Hepatocyte (in vitro differentiated cells): ENCODE results near the gene RHOA. TPM values are rescaled to one million over a fixed set of nuclear protein-coding genes. Genes with fewer than 3 reads are reported as not detected.
A peak's percentile ranks its signal among the peaks of the same experiment; 100 is the strongest.
"Not testable (repeated sequence)": the region's sequence is repeated elsewhere in the genome, so short reads cannot be mapped to it uniquely, and the experiment has no call there.

Source experiments
- DNase-seq: peaks from one replicate; pipeline ENCODE4 v3.0.0-alpha.2; 2016; ENCODE audit warnings: low spot score
- H2AFZ ChIP-seq: fragments of 200-600 bp; sonication (generic); 2 replicates; pipeline ENCODE4 v1.6.0; 2016; ENCODE audit warnings: antibody characterized with exemption, mild to moderate bottlenecking
- H3K27ac ChIP-seq: fragments of 200-600 bp; sonication (generic); 2 replicates; pipeline ENCODE4 v1.5.1; 2016; ENCODE audit warnings: mild to moderate bottlenecking
- H3K27me3 ChIP-seq: fragments of 200-600 bp; sonication (generic); 2 replicates; pipeline ENCODE4 v1.6.1; 2016
- H3K36me3 ChIP-seq: fragments of 200-600 bp; sonication (generic); replicated peaks from 2 replicates; pipeline ENCODE4 v1.5.1; 2016; ENCODE audit warnings: low read depth; ENCODE audit not compliant: insufficient read depth
- H3K4me1 ChIP-seq: fragments of 200-600 bp; sonication (generic); 2 replicates; pipeline ENCODE4 v1.5.1; 2016; ENCODE audit warnings: mild to moderate bottlenecking, moderate library complexity; ENCODE audit not compliant: insufficient read depth
- H3K4me2 ChIP-seq: fragments of 200-600 bp; sonication (generic); 2 replicates; pipeline ENCODE4 v1.6.0; 2016
- H3K4me3 ChIP-seq: fragments of 200-600 bp; sonication (generic); 2 replicates; pipeline ENCODE4 v1.5.1; 2016; ENCODE audit warnings: mild to moderate bottlenecking
- H3K79me2 ChIP-seq: fragments of 200-600 bp; sonication (generic); 2 replicates; pipeline ENCODE4 v1.6.0; 2017; ENCODE audit warnings: mild to moderate bottlenecking
- H3K9me2 ChIP-seq: fragments of 200-600 bp; sonication (generic); replicated peaks from 2 replicates; pipeline ENCODE4 v1.6.0; 2017; ENCODE audit warnings: mild to moderate bottlenecking; ENCODE audit not compliant: insufficient read depth
- H3K9me3 ChIP-seq: fragments of 200-600 bp; sonication (generic); 2 replicates; pipeline ENCODE4 v1.5.1; 2016; ENCODE audit warnings: low read depth, mild to moderate bottlenecking
- H4K20me1 ChIP-seq: fragments of 200-600 bp; sonication (generic); 2 replicates; pipeline ENCODE4 v1.6.0; 2016; ENCODE audit warnings: mild to moderate bottlenecking; ENCODE audit not compliant: insufficient read depth, poor library complexity, severe bottlenecking
- EZH2 ChIP-seq: fragments of 200-600 bp; sonication (generic); IDR thresholded peaks from 2 replicates; pipeline ENCODE4 v1.6.1; 2016; ENCODE audit warnings: antibody characterized with exemption, mild to moderate bottlenecking, borderline replicate concordance
- EZH2phosphoT487 ChIP-seq: fragments of 200-600 bp; sonication (generic); IDR thresholded peaks from one replicate; pipeline ENCODE4 v1.6.1; 2018; ENCODE audit warnings: antibody characterized with exemption, mild to moderate bottlenecking, low read depth, moderate library complexity; ENCODE audit not compliant: unreplicated experiment, severe bottlenecking
- WGBS: methylation state at CpG from one replicate; pipeline ENCODE4 v1.1.6; 2016; ENCODE audit warnings: low lambda C conversion rate; ENCODE audit errors: missing lambda C conversion rate; 5-methylcytosine and 5-hydroxymethylcytosine counted together
- polyA plus RNA-seq: library from polyadenylated mRNA; unstranded; fragments of >200 nt; fragmentation: Nextera tagmentation; extraction: Ambion mirVana; gene quantifications from 2 replicates; pipeline ENCODE4 v1.2.1, GENCODE V29; 2016
- total RNA-seq: library from RNA; depleted of rRNA; stranded (reverse); fragments of >200 nt; gene quantifications from 2 replicates; pipeline ENCODE4 v1.2.3, GENCODE V29; 2014
- TF ChIP-seq, protein P1 (sequence below): fragments of 200-600 bp; sonication (generic); IDR thresholded peaks from 2 replicates; pipeline ENCODE4 v1.5.1; 2016; ENCODE audit warnings: antibody characterized with exemption, mild to moderate bottlenecking; ENCODE audit not compliant: poor library complexity

The RHOA gene
- total and polyA plus RNA-seq, 2 experiments from 2014 or later, result 392 to 434 TPM

DNA sequence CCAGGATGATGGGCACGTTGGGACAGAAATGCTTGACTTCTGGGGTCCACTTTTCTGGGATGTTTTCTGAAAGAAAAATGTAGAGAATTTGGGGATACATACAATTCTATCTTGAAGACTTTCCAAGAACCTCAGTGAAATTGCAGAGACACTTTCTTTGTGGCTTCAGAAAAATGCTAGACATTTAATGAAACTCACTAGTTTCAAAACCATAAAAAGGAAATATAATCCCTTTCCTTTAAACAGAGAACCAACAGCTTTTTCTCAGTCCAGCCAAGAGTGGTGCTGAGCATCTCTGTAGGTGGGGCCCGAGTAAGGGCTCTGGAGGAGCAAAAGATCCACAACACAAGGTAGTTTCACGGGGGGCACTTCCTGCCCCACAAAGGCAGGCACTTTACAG, 49.2 kb downstream of the RHOA start:
- Histone ChIP-seq H3K27ac (peak overlapping the region; percentile 13), H3K4me3 (no peak overlapping the region), H3K9me3 (no peaks in the 10 kb centered on the region), H3K4me1 (peaks cover 10% of the 10 kb centered on the region), H3K36me3 (peaks cover 4% of the 10 kb centered on the region), H2AFZ (no peak overlapping the region), H3K4me2 (no peak overlapping the region), H3K9me2 (no peaks in the 10 kb centered on the region), H4K20me1 (peaks cover 3% of the 10 kb centered on the region), H3K79me2 (peaks cover 57% of the 10 kb centered on the region), H3K27me3 (no peaks in the 10 kb centered on the region)
- TF ChIP-seq EZH2phosphoT487 (no peak), EZH2 (no peak)
- whole genome bisulfite sequencing, result 86% methylated on average over 3 of the region's 3 CpGs
- no peak for DNase-seq

DNA sequence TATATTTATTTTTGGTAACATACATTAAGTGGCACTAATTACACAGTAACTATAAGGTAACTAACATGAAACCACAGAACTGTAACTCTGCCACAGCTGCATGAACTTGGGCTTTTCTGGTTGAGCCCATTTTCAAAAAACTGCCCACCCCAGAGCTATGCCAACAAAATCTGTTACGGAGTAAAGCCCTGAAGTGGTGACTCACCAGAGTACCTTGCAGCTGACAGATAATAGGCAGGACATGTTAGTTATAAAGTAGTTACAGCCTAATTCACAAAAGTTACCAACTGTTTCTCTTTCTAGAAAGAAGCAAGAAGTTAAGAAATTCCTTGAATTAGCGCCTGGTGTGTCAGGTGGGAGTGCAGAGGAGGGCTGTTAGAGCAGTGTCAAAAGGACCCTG, 52.2 kb downstream of the RHOA start:
- Histone ChIP-seq H3K4me1 (peaks cover 25% of the 10 kb centered on the region), H3K9me3 (no peaks in the 10 kb centered on the region), H3K4me2 (no peak overlapping the region), H3K9me2 (no peaks in the 10 kb centered on the region), H4K20me1 (peaks cover 3% of the 10 kb centered on the region), H2AFZ (no peak overlapping the region), H3K36me3 (peaks cover 4% of the 10 kb centered on the region), H3K79me2 (peaks cover 52% of the 10 kb centered on the region), H3K4me3 (no peak overlapping the region), H3K27ac (peak overlapping the region; percentile 87), H3K27me3 (no peaks in the 10 kb centered on the region)
- no peak for DNase-seq
- WGBS, result 70% methylated on average over 2 of the region's 2 CpGs
- no peak for TF ChIP-seq EZH2

DNA sequence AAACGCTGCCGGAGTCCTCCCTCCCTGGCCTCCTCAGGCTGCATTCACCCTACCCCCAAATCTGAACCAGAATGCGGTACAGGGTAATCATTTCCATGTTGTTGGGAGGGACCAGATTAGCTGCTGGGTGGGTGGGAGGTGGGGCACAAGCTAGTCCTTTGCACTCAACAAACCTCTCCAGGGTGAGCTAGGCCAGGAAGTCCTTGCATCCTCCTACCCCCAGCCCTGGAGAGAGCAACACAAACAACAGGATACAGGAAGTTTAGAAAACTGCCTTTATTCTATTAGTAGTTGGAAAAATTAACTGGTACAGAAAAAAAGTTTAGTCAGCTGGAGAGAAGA, 52.9 kb downstream of the RHOA start:
- H3K36me3 ChIP-seq, result peaks cover 4% of the 10 kb centered on the region
- H3K79me2 ChIP-seq, result peaks cover 45% of the 10 kb centered on the region
- H3K4me3 ChIP-seq, result no peak overlapping the region
- TF ChIP-seq EZH2phosphoT487 (no peak), EZH2 (no peak)
- TF ChIP-seq, protein P1, sequence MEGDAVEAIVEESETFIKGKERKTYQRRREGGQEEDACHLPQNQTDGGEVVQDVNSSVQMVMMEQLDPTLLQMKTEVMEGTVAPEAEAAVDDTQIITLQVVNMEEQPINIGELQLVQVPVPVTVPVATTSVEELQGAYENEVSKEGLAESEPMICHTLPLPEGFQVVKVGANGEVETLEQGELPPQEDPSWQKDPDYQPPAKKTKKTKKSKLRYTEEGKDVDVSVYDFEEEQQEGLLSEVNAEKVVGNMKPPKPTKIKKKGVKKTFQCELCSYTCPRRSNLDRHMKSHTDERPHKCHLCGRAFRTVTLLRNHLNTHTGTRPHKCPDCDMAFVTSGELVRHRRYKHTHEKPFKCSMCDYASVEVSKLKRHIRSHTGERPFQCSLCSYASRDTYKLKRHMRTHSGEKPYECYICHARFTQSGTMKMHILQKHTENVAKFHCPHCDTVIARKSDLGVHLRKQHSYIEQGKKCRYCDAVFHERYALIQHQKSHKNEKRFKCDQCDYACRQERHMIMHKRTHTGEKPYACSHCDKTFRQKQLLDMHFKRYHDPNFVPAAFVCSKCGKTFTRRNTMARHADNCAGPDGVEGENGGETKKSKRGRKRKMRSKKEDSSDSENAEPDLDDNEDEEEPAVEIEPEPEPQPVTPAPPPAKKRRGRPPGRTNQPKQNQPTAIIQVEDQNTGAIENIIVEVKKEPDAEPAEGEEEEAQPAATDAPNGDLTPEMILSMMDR, result no peak
- H3K9me3 ChIP-seq, result no peaks in the 10 kb centered on the region
- 65% methylated on average over 3 of the region's 3 CpGs for WGBS
- H3K4me1 ChIP-seq, result peaks cover 25% of the 10 kb centered on the region
- no peak overlapping the region for H2AFZ ChIP-seq
- H3K27me3 ChIP-seq, result no peaks in the 10 kb centered on the region
- no peaks in the 10 kb centered on the region for H3K9me2 ChIP-seq
- peak overlapping the region; percentile 87 for H3K27ac ChIP-seq
- DNase-seq, result no peak
- peaks cover 3% of the 10 kb centered on the region for H4K20me1 ChIP-seq
- H3K4me2 ChIP-seq, result peak overlapping the region; percentile 77

DNA sequence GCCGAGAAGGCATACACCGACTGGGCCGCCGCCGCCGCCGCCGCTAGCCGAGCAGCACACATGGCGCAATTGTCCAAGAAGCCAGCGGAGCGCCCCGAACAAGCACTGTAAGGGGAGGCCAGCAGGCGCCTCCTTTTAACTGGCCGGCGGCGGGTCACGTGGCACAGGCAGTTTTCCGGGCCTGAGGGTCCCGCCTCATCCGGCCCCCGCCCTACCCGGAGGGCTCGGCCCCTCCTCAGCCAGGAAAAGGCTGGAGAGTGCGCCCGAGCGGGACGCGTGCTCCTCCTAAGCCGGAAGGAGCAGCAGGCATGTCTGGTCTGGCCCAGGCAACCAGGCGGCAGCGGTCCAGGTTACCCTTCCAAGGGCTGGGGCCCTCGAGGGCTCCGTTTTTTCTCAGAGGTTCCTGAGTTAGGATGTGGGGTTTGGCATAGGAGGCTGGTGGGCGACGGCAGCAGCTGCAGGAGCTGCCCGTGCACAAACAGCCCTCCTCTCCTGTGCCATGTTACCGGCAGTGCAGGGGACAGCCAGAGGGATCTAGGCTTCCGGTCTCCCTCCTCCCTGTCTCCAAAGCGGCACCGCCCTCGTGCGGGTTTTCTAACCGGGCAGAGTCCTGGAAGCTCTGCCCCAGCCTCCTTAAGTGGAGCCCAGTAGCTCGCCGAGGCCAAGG, 53.4 kb downstream of the RHOA start, which contains the start of gene GPX1:
Gene GPX1 (minus strand): TSS at position 137 of the 667 bp plus-strand sequence. CDS start 75 bp downstream, at position 62.
- 4% methylated on average over 45 of the region's 46 CpGs for WGBS

DNA sequence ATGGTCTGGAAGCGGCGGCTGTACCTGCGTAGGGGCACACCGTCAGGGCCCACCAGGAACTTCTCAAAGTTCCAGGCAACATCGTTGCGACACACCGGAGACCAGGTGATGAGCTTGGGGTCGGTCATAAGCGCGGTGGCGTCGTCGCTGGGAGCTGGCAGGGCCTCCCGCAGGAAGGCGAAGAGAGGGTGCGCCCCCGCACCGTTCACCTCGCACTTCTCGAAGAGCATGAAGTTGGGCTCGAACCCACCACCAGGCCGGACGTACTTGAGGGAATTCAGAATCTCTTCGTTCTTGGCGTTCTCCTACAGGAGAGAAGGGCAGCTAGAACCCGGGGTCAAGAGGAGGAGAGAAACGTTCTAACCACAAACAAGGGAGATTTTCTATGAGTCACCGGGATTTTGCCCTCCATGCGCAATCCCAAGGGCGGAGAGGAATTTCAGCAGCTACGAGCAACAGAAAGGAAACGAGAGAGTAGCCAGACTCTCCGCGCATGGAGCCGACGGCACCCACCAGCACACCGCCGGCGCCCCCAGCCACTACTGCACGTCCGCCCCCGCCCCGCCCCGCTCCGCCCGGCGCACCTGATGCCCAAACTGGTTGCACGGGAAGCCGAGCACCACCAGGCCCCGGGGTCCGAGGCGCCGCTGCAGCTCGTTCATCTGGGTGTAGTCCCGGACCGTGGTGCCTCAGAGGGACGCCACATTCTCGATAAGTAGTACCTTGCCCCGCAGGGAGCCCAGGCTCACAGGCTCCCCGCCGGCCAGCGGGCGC, 54.1 kb downstream of the RHOA start:
- peaks cover 25% of the 10 kb centered on the region for H3K4me1 ChIP-seq
- not testable (repeated sequence) for H4K20me1 ChIP-seq, H3K36me3 ChIP-seq, H3K9me2 ChIP-seq, H3K9me3 ChIP-seq, H3K27me3 ChIP-seq
- peak overlapping the region; percentile 87 for H3K27ac ChIP-seq
- peak overlapping the region; percentile 77 for H3K4me2 ChIP-seq
- 15% methylated on average over 29 of the region's 63 CpGs for WGBS
- peak overlapping the region; percentile 49 for H3K4me3 ChIP-seq
- H2AFZ ChIP-seq, result peak overlapping the region; percentile 23
- peak; percentile 79 for DNase-seq
- H3K79me2 ChIP-seq, result peaks cover 38% of the 10 kb centered on the region

More for the DNA sequence above, 53.4 kb downstream of the RHOA start, which contains the start of gene GPX1:
- no peaks in the 10 kb centered on the region for H3K9me2 ChIP-seq
- peak; percentile 97 for DNase-seq
- no peak for TF ChIP-seq EZH2phosphoT487
- H3K4me1 ChIP-seq, result peaks cover 25% of the 10 kb centered on the region
- H3K79me2 ChIP-seq, result peaks cover 40% of the 10 kb centered on the region
- H3K27me3 ChIP-seq, result no peaks in the 10 kb centered on the region
- H2AFZ ChIP-seq, result peak within 1 kb of the TSS; percentile 23
- H3K9me3 ChIP-seq, result no peaks in the 10 kb centered on the region
- H3K4me3 ChIP-seq, result peak within 1 kb of the TSS; percentile 49
- no peaks in the 10 kb centered on the region for H4K20me1 ChIP-seq
- H3K4me2 ChIP-seq, result peak within 1 kb of the TSS; percentile 77
- peaks cover 4% of the 10 kb centered on the region for H3K36me3 ChIP-seq
- peak within 1 kb of the TSS; percentile 87 for H3K27ac ChIP-seq

DNA sequence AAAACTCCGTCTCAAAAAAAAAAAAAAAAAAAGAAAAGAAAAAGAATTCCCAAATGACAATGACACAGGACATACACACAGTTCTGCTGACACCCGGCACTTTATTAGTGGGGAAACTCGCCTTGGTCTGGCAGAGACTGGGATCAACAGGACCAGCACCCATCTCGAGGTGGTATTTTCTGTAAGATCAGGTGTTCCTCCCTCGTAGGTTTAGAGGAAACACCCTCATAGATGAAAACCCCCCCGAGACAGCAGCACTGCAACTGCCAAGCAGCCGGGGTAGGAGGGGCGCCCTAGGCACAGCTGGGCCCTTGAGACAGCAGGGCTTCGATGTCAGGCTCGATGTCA, 54.7 kb downstream of the RHOA start:
- H4K20me1 ChIP-seq, H3K27me3 ChIP-seq, H2AFZ ChIP-seq, H3K9me2 ChIP-seq, DNase-seq, H3K9me3 ChIP-seq, H3K36me3 ChIP-seq: not testable (repeated sequence)
- peak overlapping the region; percentile 77 for H3K4me2 ChIP-seq
- peaks cover 30% of the 10 kb centered on the region for H3K4me1 ChIP-seq
- peak overlapping the region; percentile 49 for H3K4me3 ChIP-seq
- peak overlapping the region; percentile 87 for H3K27ac ChIP-seq
- H3K79me2 ChIP-seq, result peaks cover 38% of the 10 kb centered on the region
- 71% methylated on average over 9 of the region's 10 CpGs for WGBS
